HepG2 (cell line): Measurements from ENCODE around the gene AP4S1. TPM values are rescaled to one million over a fixed set of nuclear protein-coding genes. Genes with fewer than 3 reads are reported as not detected.
A peak's percentile ranks its signal among the peaks of the same experiment; 100 is the strongest.

Source experiments
- ARID2 ChIP-seq: sonication (generic); formaldehyde crosslinking; IDR thresholded peaks from 2 replicates; pipeline ENCODE4 v1.8.1; 2022; ENCODE audit warnings: mild to moderate bottlenecking, missing genetic modification reagents, borderline replicate concordance
- ARNT ChIP-seq: fragments of 450-650 bp; IDR thresholded peaks from 2 replicates; pipeline ENCODE4 v1.6.1; 2017
- HHEX ChIP-seq: IDR thresholded peaks from 2 replicates; pipeline ENCODE4 v1.6.1; 2016; ENCODE audit warnings: control low read depth
- KLF15 ChIP-seq: sonication (generic); formaldehyde crosslinking; IDR thresholded peaks from 2 replicates; pipeline ENCODE4 v1.8.1; 2023; ENCODE audit warnings: borderline replicate concordance, mild to moderate bottlenecking, inconsistent platforms, missing genetic modification reagents, mixed read lengths
- KLF6 ChIP-seq: IDR thresholded peaks from 2 replicates; pipeline ENCODE4 v1.8.0; 2016; ENCODE audit warnings: missing biosample characterization, missing genetic modification reagents
- RBM22 ChIP-seq: fragments of 200-400 bp; formaldehyde crosslinking; optimal IDR thresholded peaks from 2 replicates; pipeline ENCODE3; 2017; ENCODE audit warnings: mild to moderate bottlenecking, low read length, moderate library complexity
- RXRB ChIP-seq: IDR thresholded peaks from 2 replicates; pipeline ENCODE4 v1.6.1; 2016; ENCODE audit warnings: borderline replicate concordance, missing genetic modification reagents, missing compliant biosample characterization
- TARDBP ChIP-seq: sonication (generic); formaldehyde crosslinking; IDR thresholded peaks from 2 replicates; pipeline ENCODE4 v1.8.0; 2022; ENCODE audit warnings: mild to moderate bottlenecking, missing genetic modification reagents
- THAP11 ChIP-seq: IDR thresholded peaks from 2 replicates; pipeline ENCODE4 v1.6.1; 2016; ENCODE audit warnings: missing biosample characterization, missing genetic modification reagents
- ZBTB44 ChIP-seq: sonication (generic); formaldehyde crosslinking; IDR thresholded peaks from 2 replicates; pipeline ENCODE4 v1.4.0; 2020; ENCODE audit warnings: missing genetic modification reagents
- ZNF639 ChIP-seq: conservative IDR thresholded peaks from 2 replicates; pipeline ENCODE4 v1.6.1; 2018; ENCODE audit warnings: missing genetic modification reagents
- ZNF773 ChIP-seq: sonication (generic); formaldehyde crosslinking; IDR thresholded peaks from 2 replicates; pipeline ENCODE4 v1.4.0; 2020; ENCODE audit warnings: missing genetic modification reagents, borderline replicate concordance
- polyA plus RNA-seq, 8 experiments: library from polyadenylated mRNA; depleted of rRNA in 3 of 8; stranded (reverse) in 7 of 8; unstranded in 1 of 8; fragments of >200 nt; fragmentation: Illumina TruSeq in 4 of 8; extraction: Trizol in 4 of 8; gene quantifications; 2 replicates each; pipeline versions ENCODE4 v1.2.1 to v1.2.3, GENCODE V29; 2011 to 2016; ENCODE audit warnings: low read depth in 4 of 8, missing spikeins in 1 of 8, mixed read lengths in 1 of 8; ENCODE audit not compliant: insufficient read depth in 1 of 8
- total RNA-seq, 5 experiments: library from RNA; depleted of rRNA; stranded (reverse); fragments of >200 nt; fragmentation: Illumina TruSeq; extraction: Trizol; gene quantifications; 2 replicates each; pipeline ENCODE4 v1.2.3, GENCODE V29; 2016; ENCODE audit warnings: low read depth in 1 of 5

AP4S1 gene
- total and polyA plus RNA-seq, 2 of the 13 experiments (the other 11 are each of a cell fraction or from before 2014, with no cell fraction given): 3.9 to 21.1 TPM

DNA sequence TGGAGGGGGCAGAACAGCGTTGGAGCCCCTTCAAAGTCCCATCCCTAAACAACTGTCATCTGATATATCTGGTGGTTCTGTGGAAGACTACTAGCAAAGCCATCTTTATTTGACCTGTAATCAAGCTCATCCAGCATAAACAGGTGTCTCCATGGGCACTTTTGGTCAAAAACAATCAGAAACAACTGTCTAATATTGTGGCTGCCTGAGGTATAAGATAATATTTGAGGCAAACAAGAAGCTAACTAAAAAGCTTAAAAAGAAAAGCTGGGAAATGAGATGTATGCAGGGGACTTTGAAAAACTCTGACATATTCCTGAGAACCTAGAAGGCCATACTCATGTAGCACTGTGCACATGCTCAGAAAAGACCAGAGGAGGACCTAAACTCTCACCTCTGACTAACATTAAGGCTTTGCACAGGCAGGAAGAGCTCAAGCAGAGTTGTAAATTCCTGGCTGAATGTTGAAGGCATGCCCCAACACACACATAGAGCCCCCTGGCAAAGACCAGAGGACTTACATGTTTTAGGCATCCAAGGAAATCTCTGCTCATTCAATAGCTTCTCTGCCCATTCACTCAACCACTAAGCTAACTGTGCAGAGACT lies 27.2 kb upstream of the AP4S1 start (continued):
- no peak for TF ChIP-seq KLF6 (CRISPR knock-in tag)
- no peak for TF ChIP-seq HHEX (CRISPR knock-in tag)
- TF ChIP-seq THAP11 (CRISPR knock-in tag): 0 out of 2 replicates have a peak, but pooled peaks have one; percentile 8
- TF ChIP-seq KLF15 (CRISPR knock-in tag): no peak
- no peak for TF ChIP-seq ZNF639 (CRISPR knock-in tag)
- no peak for TF ChIP-seq ZBTB44
- TF ChIP-seq TARDBP: peak; percentile 29; the same call in 1 of the 2 replicates
- TF ChIP-seq ARNT: no peak
- TF ChIP-seq ARID2 (CRISPR knock-in tag): 0 out of 2 replicates have a peak, but pooled peaks have one; percentile 52
- peak; percentile 81 for TF ChIP-seq RBM22
- TF ChIP-seq ZNF773 (CRISPR knock-in tag): 0 out of 2 replicates have a peak, but pooled peaks have one; percentile 31
- TF ChIP-seq RXRB: no peak
